ENCODE measurements around the gene SEMA3B. TPM values are rescaled to one million over a fixed set of nuclear protein-coding genes. Genes with fewer than 3 reads are reported as not detected.

Gene SEMA3B
- total RNA-seq: 3.9 and 5.4 TPM in 2 replicates

GRCh38 chr3:50268703-50269451 lies at the start of gene SEMA3B:
SEMA3B (plus strand) TSS chr3:50269147; CDS start chr3:50269241, 94 bp downstream.

GRCh38 chr3:50235716-50236483 lies 33.0 kb upstream of the SEMA3B start, which contains the start of gene GNAI2:
GNAI2 (plus strand) TSS chr3:50236204; CDS start chr3:50236336, 132 bp downstream.

GRCh38 chr3:50278880-50279224 lies 9.9 kb downstream of the SEMA3B start, which contains the start of gene LSMEM2:
LSMEM2 (plus strand) TSS chr3:50279087; CDS start chr3:50279114, 27 bp downstream.

GRCh38 chr3:50292159-50293078 lies 23.5 kb downstream of the SEMA3B start, which contains the start of gene IFRD2:
IFRD2 (minus strand) TSS chr3:50292429; CDS start chr3:50292274, 155 bp downstream.

GRCh38 chr3:50298836-50299637 lies 30.1 kb downstream of the SEMA3B start, which contains the start of the genes HYAL3 and NAA80:
HYAL3 (minus strand) TSS chr3:50299405; CDS start chr3:50295602, 3,803 bp downstream.
NAA80 (minus strand) TSS chr3:50299405; CDS start chr3:50297463, 1,942 bp downstream.

GRCh38 chr3:50303013-50303815 lies 34.3 kb downstream of the SEMA3B start, which contains the start of gene HYAL1:
HYAL1 (minus strand) TSS chr3:50303574; CDS start chr3:50302956, 618 bp downstream.

GRCh38 chr3:50322386-50323091 lies 53.6 kb downstream of the SEMA3B start, which contains the start of gene HYAL2:
HYAL2 (minus strand) TSS chr3:50322745; CDS start chr3:50320489, 2,256 bp downstream.

Other genes with a start within 250 kb of the SEMA3B start
- 30.3 and 59.5 TPM in 2 replicates for gene RBM5, start 180.2 kb upstream of the SEMA3B start, total RNA-seq
- gene SEMA3F, start 113.8 kb upstream of the SEMA3B start, total RNA-seq: 183 and 242 TPM in 2 replicates
- gene GNAT1, start 77.5 kb upstream of the SEMA3B start, total RNA-seq: 0.35 TPM in 1 of 2 replicates, not detected in the other
- 0.23 TPM in 1 of 2 replicates, not detected in the other for gene SLC38A3, start 63.9 kb upstream of the SEMA3B start, total RNA-seq
- gene GNAI2, start 32.9 kb upstream of the SEMA3B start, total RNA-seq: 186 and 226 TPM in 2 replicates
- gene LSMEM2, start 9.9 kb downstream of the SEMA3B start, total RNA-seq: not detected in 2 replicates
- gene IFRD2, start 23.3 kb downstream of the SEMA3B start, total RNA-seq: 135 and 138 TPM in 2 replicates
- gene HYAL3, start 30.3 kb downstream of the SEMA3B start, total RNA-seq: 13.4 and 19.0 TPM in 2 replicates
- gene NAA80, start 30.3 kb downstream of the SEMA3B start, total RNA-seq: 28.8 and 38.5 TPM in 2 replicates
- 29.3 and 29.6 TPM in 2 replicates for gene HYAL1, start 34.4 kb downstream of the SEMA3B start, total RNA-seq
- gene HYAL2, start 53.6 kb downstream of the SEMA3B start, total RNA-seq: 81.7 and 102 TPM in 2 replicates
- 32.7 and 56.4 TPM in 2 replicates for gene TUSC2, start 59.1 kb downstream of the SEMA3B start, total RNA-seq
- 20.2 and 21.0 TPM in 2 replicates for gene RASSF1, start 71.7 kb downstream of the SEMA3B start, total RNA-seq
- gene ZMYND10, start 76.6 kb downstream of the SEMA3B start, total RNA-seq: 1.1 and 1.4 TPM in 2 replicates
- gene NPRL2, start 81.6 kb downstream of the SEMA3B start, total RNA-seq: 14.7 and 17.4 TPM in 2 replicates
- 24.9 and 28.8 TPM in 2 replicates for gene CYB561D2, start 81.7 kb downstream of the SEMA3B start, total RNA-seq
- gene TMEM115, start 90.4 kb downstream of the SEMA3B start, total RNA-seq: 54.4 and 56.9 TPM in 2 replicates
- gene CACNA2D2, start 234.5 kb downstream of the SEMA3B start, total RNA-seq: 0.07 TPM in 1 of 2 replicates, not detected in the other